GM12873 (cell line): ENCODE data around the gene POLG.

Source experiments
- CTCF ChIP-seq: IDR thresholded peaks from 2 replicates; pipeline ENCODE4 v1.5.1; 2012; ENCODE audit warnings: low read depth, mild to moderate bottlenecking, moderate library complexity, low read length, control low read depth; ENCODE audit not compliant: insufficient read depth; ENCODE audit errors: missing control alignments

The POLG gene

DNA sequence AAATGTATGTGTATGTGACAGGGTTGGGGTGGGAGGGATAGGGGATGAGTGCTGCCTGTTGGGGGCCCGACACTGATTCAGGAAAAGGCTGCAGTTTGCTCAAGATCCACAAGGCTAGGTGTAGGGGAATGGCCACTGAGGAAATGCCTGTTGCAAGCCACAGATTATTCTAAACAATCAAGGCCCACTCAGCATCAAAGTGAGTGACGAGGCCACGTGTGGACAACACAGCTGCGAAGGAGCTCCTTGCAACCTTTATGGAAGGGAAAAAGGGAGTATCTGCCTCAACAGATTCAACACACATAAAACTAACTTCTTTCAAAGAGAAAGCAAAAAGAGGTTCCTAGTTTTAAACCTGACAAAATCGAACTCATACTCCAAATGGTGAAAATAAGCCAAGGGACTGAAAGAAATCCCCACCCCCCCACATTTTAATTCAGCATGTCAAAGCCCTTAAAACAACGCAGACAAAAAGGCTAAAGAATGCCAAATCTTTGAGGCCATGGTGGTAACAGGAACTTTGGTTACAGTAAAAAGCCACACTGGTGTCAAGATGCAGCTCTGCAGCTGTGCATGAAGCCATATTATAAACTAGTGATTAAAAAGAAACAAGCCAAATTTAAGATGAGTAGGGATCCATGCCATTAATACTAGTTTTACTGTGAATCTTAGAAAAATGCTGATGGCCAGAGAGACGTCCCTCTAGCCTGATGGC is 3.6 kb downstream of the POLG start:
- TF ChIP-seq CTCF, result no peak

DNA sequence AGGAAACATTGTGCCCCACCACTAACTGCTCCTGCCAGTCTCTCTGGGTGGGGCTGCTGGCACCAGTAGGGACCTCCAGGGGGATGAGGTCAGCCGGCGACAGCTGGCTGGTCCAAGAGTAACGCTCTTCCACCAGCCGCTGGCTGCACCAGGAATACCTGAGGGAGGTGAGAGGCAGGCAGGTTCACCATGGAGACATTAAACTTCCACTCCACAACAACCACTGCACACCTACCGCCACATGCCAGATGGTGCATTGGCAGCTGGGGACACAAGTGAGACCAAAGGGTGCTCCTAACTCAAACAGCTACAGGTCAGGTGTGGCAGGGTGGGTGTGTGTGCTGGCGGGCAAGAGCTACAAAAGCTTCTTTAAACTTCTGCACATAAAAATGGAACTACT is 4.5 kb downstream of the POLG start:
- no peak for TF ChIP-seq CTCF

- no peak for TF ChIP-seq CTCF
These were observed 5.1 kb downstream of the POLG start for GRCh38 chr15:89329329-89330084.

- TF ChIP-seq CTCF, result no peak
These were observed 6.0 kb downstream of the POLG start for GRCh38 chr15:89328398-89329254.

GRCh38 chr15:89327113-89327512 is 7.5 kb downstream of the POLG start:
- TF ChIP-seq CTCF, result no peak

DNA sequence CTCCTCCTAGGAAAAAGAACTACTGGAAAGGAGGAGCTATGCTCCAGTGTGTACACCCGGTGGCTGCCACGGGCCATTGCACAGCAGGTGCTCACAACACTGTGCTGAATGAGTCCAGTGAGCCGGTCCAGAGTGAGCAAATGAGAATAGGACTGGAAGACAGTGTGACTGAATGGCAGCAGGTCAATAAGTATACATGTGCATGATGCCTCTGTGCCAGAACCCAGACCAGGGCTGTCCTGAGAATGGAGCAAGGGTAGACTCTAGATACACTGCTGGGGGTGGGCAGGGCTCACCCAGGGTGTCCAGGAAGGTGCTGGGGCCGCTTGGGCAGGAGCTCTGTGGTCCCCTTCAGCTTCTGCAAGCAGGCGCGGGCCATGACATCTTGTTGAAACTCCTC is 8.3 kb downstream of the POLG start:
- TF ChIP-seq CTCF, result no peak
